Measurements from ENCODE around the gene GPR162. TPM values are rescaled to one million over a fixed set of nuclear protein-coding genes. Genes with fewer than 3 reads are reported as not detected.
A peak's percentile ranks its signal among the peaks of the same experiment; 100 is the strongest.

The GPR162 gene
- total RNA-seq, 2 experiments from 2014 or later, result 0.11 to 0.26 TPM

DNA sequence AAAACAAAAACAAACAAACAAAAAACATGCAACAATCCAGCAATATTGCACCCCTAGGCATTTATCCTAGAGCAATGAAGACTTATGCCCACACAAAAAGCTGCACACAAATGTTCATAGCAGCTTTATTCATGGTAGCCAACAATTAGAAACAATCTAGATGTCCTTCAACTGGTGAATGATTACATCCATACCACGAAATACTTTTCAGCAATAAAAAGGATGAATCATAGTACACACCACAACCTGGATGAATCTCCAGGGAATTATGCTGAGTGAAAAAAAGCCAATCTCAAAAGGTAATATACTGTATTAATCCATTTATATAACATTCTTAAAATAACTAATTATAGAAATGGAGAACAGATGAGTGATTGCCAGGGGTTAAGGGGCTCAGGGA lies 14.5 kb upstream of the GPR162 start:
- ChIA-PET CTCF (interaction anchor here (2.0 kb wide), 1 partner anchor 18 kb away, joined by 6 read pairs; no protein-coding TSS in a partner anchor), POLR2A (no interaction called here)
- H3K36me3 Mint-ChIP-seq (ENCODE audit: low read depth), result peaks cover 42% of the 10 kb centered on the region
- H3K4me3 Mint-ChIP-seq, result no peak overlapping the region
- H3K27ac Mint-ChIP-seq, result no peak overlapping the region
- peaks cover 21% of the 10 kb centered on the region for H3K4me1 Mint-ChIP-seq
- intact Hi-C loops (cut with DNase I, micrococcal nuclease), result no loop called here
- H3K9me3 Mint-ChIP-seq (ENCODE audit: low read depth), result no peaks in the 10 kb centered on the region
- ATAC-seq (no peak), DNase-seq (no peak)
- H3K27me3 Mint-ChIP-seq, result no peaks in the 10 kb centered on the region

DNA sequence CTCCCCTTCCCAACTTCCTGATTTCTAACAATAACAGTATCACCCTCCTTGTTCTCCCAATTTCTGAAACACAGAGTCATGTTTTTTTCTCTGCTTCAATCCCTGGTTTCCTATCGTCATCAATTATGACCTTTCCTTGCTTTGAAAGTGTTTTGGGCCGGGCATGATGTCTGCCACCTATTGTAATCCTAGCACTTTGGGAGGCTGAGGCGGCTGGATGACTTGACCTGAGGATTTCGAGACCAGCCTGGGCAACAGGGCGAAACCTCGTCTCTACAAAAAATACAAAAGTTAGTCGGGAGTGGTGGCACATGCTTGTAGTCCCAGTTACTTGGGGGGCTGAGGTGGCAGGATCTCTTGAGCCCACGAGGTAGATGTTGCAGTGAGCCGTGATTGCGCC lies 12.6 kb upstream of the GPR162 start:
- no peaks in the 10 kb centered on the region for H3K9me3 Mint-ChIP-seq (ENCODE audit: low read depth)
- ChIA-PET POLR2A (interaction anchor here (1.0 kb wide), 1 partner anchor 25 kb away, joined by 3 read pairs; no protein-coding TSS in a partner anchor), CTCF (interaction anchor here (0.7 to 2.0 kb wide), 7 partner anchors 9 to 188 kb away, joined by 3 to 6 read pairs (median 4); partner anchors contain the start of genes GPR162 and MLF2)
- peaks cover 37% of the 10 kb centered on the region for H3K36me3 Mint-ChIP-seq (ENCODE audit: low read depth)
- H3K27me3 Mint-ChIP-seq, result no peaks in the 10 kb centered on the region
- no peak overlapping the region for H3K27ac Mint-ChIP-seq
- DNase-seq (no peak), ATAC-seq (no peak)
- intact Hi-C loops (cut with DNase I, micrococcal nuclease), result no loop called here
- H3K4me3 Mint-ChIP-seq, result no peak overlapping the region
- H3K4me1 Mint-ChIP-seq, result peaks cover 21% of the 10 kb centered on the region

DNA sequence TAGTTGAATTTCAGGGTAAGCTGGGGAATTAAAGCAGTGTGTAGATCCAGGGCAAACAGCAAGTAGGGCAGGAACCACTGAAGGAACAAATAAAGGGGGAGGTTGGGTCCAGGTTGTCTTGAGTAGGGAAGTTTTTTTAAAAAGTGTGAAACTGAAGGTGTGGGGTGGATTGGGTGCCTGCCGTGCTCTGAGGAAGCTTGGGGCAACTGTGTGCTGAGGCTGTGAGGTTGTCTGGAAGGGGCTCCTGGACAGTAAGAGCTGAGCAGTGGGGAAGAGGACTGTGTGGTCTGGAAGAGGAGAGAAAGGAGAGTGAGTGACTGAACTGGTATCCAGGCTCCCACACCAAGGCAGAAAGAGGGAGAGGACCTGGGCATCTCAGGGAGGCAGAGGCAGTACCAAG lies 10.9 kb upstream of the GPR162 start:
- peaks cover 35% of the 10 kb centered on the region for H3K36me3 Mint-ChIP-seq (ENCODE audit: low read depth)
- DNase-seq, result no peak
- intact Hi-C loops (cut with DNase I, micrococcal nuclease), result no loop called here
- H3K4me3 Mint-ChIP-seq, result no peak overlapping the region
- H3K27me3 Mint-ChIP-seq, result no peaks in the 10 kb centered on the region
- POLR2A ChIA-PET, result interaction anchor here (0.6 to 0.7 kb wide), 2 partner anchors 18 to 58 kb away, joined by 3 read pairs; partner anchors contain the start of gene MLF2
- peaks cover 21% of the 10 kb centered on the region for H3K4me1 Mint-ChIP-seq
- peak; percentile 34 for ATAC-seq
- peak overlapping the region; percentile 74 for H3K27ac Mint-ChIP-seq
- no peaks in the 10 kb centered on the region for H3K9me3 Mint-ChIP-seq (ENCODE audit: low read depth)
- CTCF ChIA-PET, result interaction anchor here (0.8 to 2.2 kb wide), 5 partner anchors 17 to 57 kb away, joined by 3 to 12 read pairs (median 3); partner anchors contain the start of gene MLF2

DNA sequence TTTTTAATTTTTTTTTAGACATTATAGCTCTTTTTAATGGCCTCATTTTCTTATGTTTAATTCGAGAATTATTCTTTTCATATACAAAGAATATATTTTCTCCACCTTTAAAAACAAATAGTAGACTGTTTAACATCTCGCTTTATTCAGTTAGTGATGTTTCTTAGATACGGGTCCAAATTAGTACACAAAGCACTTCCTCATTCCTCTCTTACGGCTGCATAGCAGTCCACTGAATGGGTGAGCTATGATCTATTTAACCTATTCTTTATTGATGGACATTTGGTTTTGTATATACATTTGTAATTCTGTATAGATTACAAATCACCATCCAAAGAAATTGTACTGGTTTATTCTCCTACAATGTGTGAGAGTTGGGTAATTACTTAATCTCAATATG lies 8.3 kb upstream of the GPR162 start:
- no peak for ATAC-seq
- intact Hi-C loops (cut with DNase I, micrococcal nuclease), result no loop called here
- Mint-ChIP-seq H3K36me3 (ENCODE audit: low read depth) (peaks cover 41% of the 10 kb centered on the region), H3K27ac (no peak overlapping the region), H3K4me1 (peaks cover 21% of the 10 kb centered on the region), H3K9me3 (ENCODE audit: low read depth) (no peaks in the 10 kb centered on the region), H3K27me3 (no peaks in the 10 kb centered on the region), H3K4me3 (no peak overlapping the region)
- CTCF ChIA-PET, result interaction anchor here (0.5 to 1.2 kb wide), 4 partner anchors 11 to 182 kb away, joined by 3 to 5 read pairs (median 4); no protein-coding TSS in a partner anchor
- no peak for DNase-seq
- POLR2A ChIA-PET, result interaction anchor here (0.7 kb wide), 1 partner anchor 124 kb away, joined by 7 read pairs; the partner anchor contains the start of gene ZNF384

DNA sequence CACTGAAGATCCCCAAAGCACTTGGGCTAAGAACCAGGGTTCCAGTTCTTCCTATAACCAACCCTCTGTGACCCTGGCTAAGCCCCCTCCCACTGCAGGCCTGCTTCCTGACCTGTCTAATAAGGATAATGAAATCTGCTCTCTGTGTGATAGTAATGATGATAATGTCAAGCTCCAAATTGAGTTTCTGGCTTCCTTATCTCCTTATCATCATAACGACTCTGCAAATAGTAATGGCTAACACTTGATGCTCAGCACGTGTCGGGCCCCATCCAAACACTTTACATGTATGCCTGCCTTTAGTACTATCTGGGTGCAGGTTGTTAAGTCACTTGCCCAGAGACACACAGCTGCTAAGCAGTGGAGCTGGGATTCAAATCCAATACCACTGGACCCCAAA lies 5.0 kb upstream of the GPR162 start:
- peaks cover 38% of the 10 kb centered on the region for H3K36me3 Mint-ChIP-seq (ENCODE audit: low read depth)
- POLR2A ChIA-PET, result no interaction called here
- no peaks in the 10 kb centered on the region for H3K9me3 Mint-ChIP-seq (ENCODE audit: low read depth)
- H3K27me3 Mint-ChIP-seq, result peaks cover 2% of the 10 kb centered on the region
- no peak for ATAC-seq
- H3K4me3 Mint-ChIP-seq, result no peak overlapping the region
- no peak for DNase-seq
- CTCF ChIA-PET, result no interaction called here
- peak overlapping the region; percentile 2 for H3K27ac Mint-ChIP-seq
- H3K4me1 Mint-ChIP-seq, result peaks cover 10% of the 10 kb centered on the region
- intact Hi-C loops (cut with DNase I, micrococcal nuclease), result no loop called here

DNA sequence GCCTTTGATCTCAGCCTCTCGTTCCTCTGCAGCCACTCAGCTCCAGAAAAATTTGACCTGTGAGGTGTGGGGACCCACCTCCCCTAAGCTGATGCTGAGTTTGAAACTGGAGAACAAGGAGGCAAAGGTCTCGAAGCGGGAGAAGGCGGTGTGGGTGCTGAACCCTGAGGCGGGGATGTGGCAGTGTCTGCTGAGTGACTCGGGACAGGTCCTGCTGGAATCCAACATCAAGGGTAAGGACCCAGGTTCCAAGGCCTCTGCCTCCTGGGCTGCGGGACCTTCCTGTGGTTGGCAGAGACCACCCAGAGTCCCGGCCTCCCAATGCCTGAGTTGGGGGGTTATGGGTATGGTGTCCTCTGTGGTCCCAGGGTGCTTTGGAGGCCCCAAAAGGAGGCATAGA lies 4.5 kb upstream of the GPR162 start:
- CTCF ChIA-PET, result no interaction called here
- Mint-ChIP-seq H3K4me3 (no peak overlapping the region), H3K27ac (no peak overlapping the region), H3K4me1 (peaks cover 14% of the 10 kb centered on the region), H3K27me3 (peaks cover 2% of the 10 kb centered on the region), H3K9me3 (ENCODE audit: low read depth) (no peaks in the 10 kb centered on the region), H3K36me3 (ENCODE audit: low read depth) (peaks cover 38% of the 10 kb centered on the region)
- no peak for DNase-seq
- intact Hi-C loops (cut with DNase I, micrococcal nuclease), result no loop called here
- no peak for ATAC-seq
- POLR2A ChIA-PET, result no interaction called here

DNA sequence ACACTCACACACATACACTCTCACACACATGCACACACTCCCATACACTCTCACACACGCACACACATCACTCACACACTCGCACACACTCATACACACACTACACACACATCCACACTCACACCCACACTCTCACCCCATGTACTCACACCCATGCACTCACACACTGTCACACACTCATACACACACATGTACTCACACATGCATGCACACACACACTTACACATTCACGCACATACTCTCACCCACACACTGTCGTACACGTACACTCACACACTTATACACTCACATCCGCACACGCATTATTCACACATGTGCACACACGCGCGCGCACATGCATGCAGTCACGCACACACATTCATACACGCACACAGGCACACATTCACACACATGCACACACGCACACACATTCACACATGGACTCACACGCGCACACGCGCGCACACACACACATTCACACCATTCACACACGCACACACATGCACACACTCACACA lies 3.9 kb upstream of the GPR162 start:
- POLR2A ChIA-PET, result no interaction called here
- Mint-ChIP-seq H3K4me1 (peaks cover 17% of the 10 kb centered on the region), H3K4me3 (no peak overlapping the region)

DNA sequence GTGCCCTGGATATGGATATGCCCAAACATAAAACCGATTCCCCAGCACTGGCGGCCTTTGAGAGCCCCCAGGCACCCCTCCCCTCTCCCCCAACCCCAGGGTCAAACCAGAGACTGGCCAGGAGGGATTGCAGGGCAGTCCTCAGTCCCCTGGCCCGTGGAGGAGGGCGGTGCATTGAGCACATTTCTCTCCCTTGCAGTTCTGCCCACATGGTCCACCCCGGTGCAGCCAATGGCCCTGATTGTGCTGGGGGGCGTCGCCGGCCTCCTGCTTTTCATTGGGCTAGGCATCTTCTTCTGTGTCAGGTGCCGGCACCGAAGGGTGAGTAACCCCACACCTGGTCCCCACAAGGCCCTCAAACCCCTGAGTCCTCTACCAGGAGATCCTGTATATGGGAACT lies 3.4 kb upstream of the GPR162 start:
- CTCF ChIA-PET, result no interaction called here

More for the DNA sequence above, 3.9 kb upstream of the GPR162 start:
- Mint-ChIP-seq H3K27ac (peak overlapping the region; percentile 14), H3K9me3 (ENCODE audit: low read depth) (no peaks in the 10 kb centered on the region), H3K27me3 (peaks cover 3% of the 10 kb centered on the region), H3K36me3 (ENCODE audit: low read depth) (peaks cover 34% of the 10 kb centered on the region)
- DNase-seq, result no peak
- no peak for ATAC-seq
- intact Hi-C loops (cut with DNase I, micrococcal nuclease), result no loop called here
- CTCF ChIA-PET, result no interaction called here

DNA sequence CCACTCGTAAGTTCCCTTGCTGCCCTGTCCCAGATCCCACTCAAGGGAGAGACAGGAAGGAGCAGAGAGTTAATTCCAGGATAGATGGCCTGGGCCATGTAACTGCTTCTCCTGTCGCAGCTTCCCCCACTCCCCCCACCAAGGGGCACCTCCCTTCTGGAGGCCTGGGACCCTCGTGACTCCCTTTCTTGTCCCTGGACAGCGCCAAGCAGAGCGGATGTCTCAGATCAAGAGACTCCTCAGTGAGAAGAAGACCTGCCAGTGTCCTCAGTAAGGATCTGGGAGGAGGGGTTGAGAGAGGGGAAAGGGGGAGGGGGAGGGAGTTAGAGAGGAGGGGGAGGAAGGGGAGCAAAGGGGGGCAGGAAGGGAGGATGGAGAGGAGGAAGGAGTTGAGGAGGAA lies 3.0 kb upstream of the GPR162 start:
- Mint-ChIP-seq H3K27ac (no peak overlapping the region), H3K4me3 (no peak overlapping the region), H3K36me3 (ENCODE audit: low read depth) (peaks cover 34% of the 10 kb centered on the region), H3K4me1 (peaks cover 17% of the 10 kb centered on the region), H3K27me3 (peaks cover 7% of the 10 kb centered on the region), H3K9me3 (ENCODE audit: low read depth) (no peaks in the 10 kb centered on the region)
- intact Hi-C loops (cut with DNase I, micrococcal nuclease), result no loop called here
- DNase-seq (no peak), ATAC-seq (no peak)
- ChIA-PET CTCF (no interaction called here), POLR2A (no interaction called here)

More for the DNA sequence above, 3.4 kb upstream of the GPR162 start:
- intact Hi-C loops (cut with DNase I, micrococcal nuclease), result no loop called here
- peaks cover 17% of the 10 kb centered on the region for H3K4me1 Mint-ChIP-seq
- POLR2A ChIA-PET, result no interaction called here
- H3K27me3 Mint-ChIP-seq, result peaks cover 7% of the 10 kb centered on the region
- ATAC-seq (no peak), DNase-seq (no peak)
- H3K9me3 Mint-ChIP-seq (ENCODE audit: low read depth), result no peaks in the 10 kb centered on the region
- peaks cover 34% of the 10 kb centered on the region for H3K36me3 Mint-ChIP-seq (ENCODE audit: low read depth)
- no peak overlapping the region for H3K4me3 Mint-ChIP-seq
- no peak overlapping the region for H3K27ac Mint-ChIP-seq

DNA sequence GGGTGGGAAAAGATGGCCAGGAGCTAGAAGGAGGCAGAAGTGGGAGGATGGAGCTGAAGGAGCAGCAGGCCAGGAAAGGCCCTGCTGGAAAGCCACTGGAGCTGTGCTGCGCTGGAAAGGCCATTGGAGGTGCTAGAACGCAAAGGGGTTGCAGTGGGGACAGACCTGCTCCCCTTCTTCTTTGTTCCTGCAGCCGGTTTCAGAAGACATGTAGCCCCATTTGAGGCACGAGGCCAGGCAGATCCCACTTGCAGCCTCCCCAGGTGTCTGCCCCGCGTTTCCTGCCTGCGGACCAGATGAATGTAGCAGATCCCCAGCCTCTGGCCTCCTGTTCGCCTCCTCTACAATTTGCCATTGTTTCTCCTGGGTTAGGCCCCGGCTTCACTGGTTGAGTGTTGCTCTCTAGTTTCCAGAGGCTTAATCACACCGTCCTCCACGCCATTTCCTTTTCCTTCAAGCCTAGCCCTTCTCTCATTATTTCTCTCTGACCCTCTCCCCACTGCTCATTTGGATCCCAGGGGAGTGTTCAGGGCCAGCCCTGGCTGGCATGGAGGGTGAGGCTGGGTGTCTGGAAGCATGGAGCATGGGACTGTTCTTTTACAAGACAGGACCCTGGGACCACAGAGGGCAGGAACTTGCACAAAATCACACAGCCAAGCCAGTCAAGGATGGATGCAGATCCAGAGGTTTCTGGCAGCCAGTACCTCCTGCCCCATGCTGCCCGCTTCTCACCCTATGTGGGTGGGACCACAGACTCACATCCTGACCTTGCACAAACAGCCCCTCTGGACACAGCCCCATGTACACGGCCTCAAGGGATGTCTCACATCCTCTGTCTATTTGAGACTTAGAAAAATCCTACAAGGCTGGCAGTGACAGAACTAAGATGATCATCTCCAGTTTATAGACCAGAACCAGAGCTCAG lies 2.3 kb upstream of the GPR162 start:
- no peak for ATAC-seq
- ChIA-PET CTCF (interaction anchor here (0.8 to 7.0 kb wide), 3 partner anchors 14 to 146 kb away, joined by 3 to 55 read pairs (median 20); partner anchors contain the start of gene MLF2), POLR2A (no interaction called here)
- peaks cover 7% of the 10 kb centered on the region for H3K27me3 Mint-ChIP-seq
- H3K4me1 Mint-ChIP-seq, result peaks cover 17% of the 10 kb centered on the region
- H3K36me3 Mint-ChIP-seq (ENCODE audit: low read depth), result peaks cover 31% of the 10 kb centered on the region
- H3K4me3 Mint-ChIP-seq, result no peak overlapping the region
- no peak overlapping the region for H3K27ac Mint-ChIP-seq
- H3K9me3 Mint-ChIP-seq (ENCODE audit: low read depth), result no peaks in the 10 kb centered on the region
- no peak for DNase-seq
- intact Hi-C loops (cut with DNase I, micrococcal nuclease), result no loop called here

DNA sequence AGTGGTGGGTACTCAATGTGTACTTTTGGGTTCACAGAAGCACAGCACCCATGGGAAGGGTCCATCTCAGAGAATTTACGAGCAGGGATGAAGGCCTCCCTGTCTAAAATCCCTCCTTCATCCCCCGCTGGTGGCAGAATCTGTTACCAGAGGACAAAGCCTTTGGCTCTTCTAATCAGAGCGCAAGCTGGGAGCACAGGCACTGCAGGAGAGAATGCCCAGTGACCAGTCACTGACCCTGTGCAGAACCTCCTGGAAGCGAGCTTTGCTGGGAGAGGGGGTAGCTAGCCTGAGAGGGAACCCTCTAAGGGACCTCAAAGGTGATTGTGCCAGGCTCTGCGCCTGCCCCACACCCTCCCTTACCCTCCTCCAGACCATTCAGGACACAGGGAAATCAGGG lies 1.5 kb upstream of the GPR162 start:
- no peaks in the 10 kb centered on the region for H3K9me3 Mint-ChIP-seq (ENCODE audit: low read depth)
- peaks cover 17% of the 10 kb centered on the region for H3K4me1 Mint-ChIP-seq
- no peak overlapping the region for H3K4me3 Mint-ChIP-seq
- CTCF ChIA-PET, result interaction anchor here (0.8 to 7.0 kb wide), 4 partner anchors 13 to 147 kb away, joined by 3 to 55 read pairs (median 12); partner anchors contain the start of gene MLF2
- no peak for DNase-seq
- POLR2A ChIA-PET, result interaction anchor here (0.6 kb wide), 2 partner anchors 10 to 123 kb away, joined by 3 to 4 read pairs; partner anchors contain the start of gene RNU7-1
- intact Hi-C loops (cut with DNase I, micrococcal nuclease), result no loop called here
- H3K27ac Mint-ChIP-seq, result no peak overlapping the region
- ATAC-seq, result no peak
- peaks cover 31% of the 10 kb centered on the region for H3K36me3 Mint-ChIP-seq (ENCODE audit: low read depth)
- H3K27me3 Mint-ChIP-seq, result peaks cover 13% of the 10 kb centered on the region
